Measurements from ENCODE around the gene RASAL2. TPM values are rescaled to one million over a fixed set of nuclear protein-coding genes. Genes with fewer than 3 reads are reported as not detected.
A peak's percentile ranks its signal among the peaks of the same experiment; 100 is the strongest.

RASAL2 gene
- total RNA-seq, 3 donors from 2014 or later (not counting 1 experiment from before 2014, with no cell fraction given) = 0.16 to 0.23 TPM; not detected in 1

GRCh38 chr1:178458203-178458602 lies 364.3 kb downstream of the RASAL2 start:
- 92% methylated on average over 12 of the region's 12 CpGs for WGBS (ENCODE audit: insufficient coverage)
- DNase-seq = no peak
- H3K9me3 Mint-ChIP-seq = no peaks in the 10 kb centered on the region
- TF ChIP-seq, protein P1, sequence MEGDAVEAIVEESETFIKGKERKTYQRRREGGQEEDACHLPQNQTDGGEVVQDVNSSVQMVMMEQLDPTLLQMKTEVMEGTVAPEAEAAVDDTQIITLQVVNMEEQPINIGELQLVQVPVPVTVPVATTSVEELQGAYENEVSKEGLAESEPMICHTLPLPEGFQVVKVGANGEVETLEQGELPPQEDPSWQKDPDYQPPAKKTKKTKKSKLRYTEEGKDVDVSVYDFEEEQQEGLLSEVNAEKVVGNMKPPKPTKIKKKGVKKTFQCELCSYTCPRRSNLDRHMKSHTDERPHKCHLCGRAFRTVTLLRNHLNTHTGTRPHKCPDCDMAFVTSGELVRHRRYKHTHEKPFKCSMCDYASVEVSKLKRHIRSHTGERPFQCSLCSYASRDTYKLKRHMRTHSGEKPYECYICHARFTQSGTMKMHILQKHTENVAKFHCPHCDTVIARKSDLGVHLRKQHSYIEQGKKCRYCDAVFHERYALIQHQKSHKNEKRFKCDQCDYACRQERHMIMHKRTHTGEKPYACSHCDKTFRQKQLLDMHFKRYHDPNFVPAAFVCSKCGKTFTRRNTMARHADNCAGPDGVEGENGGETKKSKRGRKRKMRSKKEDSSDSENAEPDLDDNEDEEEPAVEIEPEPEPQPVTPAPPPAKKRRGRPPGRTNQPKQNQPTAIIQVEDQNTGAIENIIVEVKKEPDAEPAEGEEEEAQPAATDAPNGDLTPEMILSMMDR (IDR thresholded peaks at IDR 0.05) = no peak
- no peaks in the 10 kb centered on the region for H3K27me3 Mint-ChIP-seq (ENCODE audit: low read depth in 2 of 2)
- H3K4me3 ChIP-seq (ENCODE audit: low read length) = no peak overlapping the region
- H3K27ac ChIP-seq (ENCODE audit: low read length) = no peak overlapping the region
- H3K27me3 ChIP-seq (ENCODE audit: control insufficient read depth, insufficient read depth, low read length) = no peaks in the 10 kb centered on the region
- no peaks in the 10 kb centered on the region for H3K9me3 ChIP-seq (ENCODE audit: control insufficient read depth, insufficient read depth, low read length)
- H3K4me1 Mint-ChIP-seq = no peaks in the 10 kb centered on the region
- no peaks in the 10 kb centered on the region for H3K36me3 Mint-ChIP-seq
- ATAC-seq = peak in 1 of 3 donors; percentile 27
- intact Hi-C loops (cut with micrococcal nuclease) = no loop called here
- no peaks in the 10 kb centered on the region for H3K36me3 ChIP-seq (ENCODE audit: control insufficient read depth, insufficient read depth, low read length)
- no peaks in the 10 kb centered on the region for H3K4me1 ChIP-seq (ENCODE audit: control insufficient read depth, insufficient read depth, low read length)
- H3K4me3 Mint-ChIP-seq = no peak overlapping the region
- H3K27ac Mint-ChIP-seq = no peak overlapping the region

DNA sequence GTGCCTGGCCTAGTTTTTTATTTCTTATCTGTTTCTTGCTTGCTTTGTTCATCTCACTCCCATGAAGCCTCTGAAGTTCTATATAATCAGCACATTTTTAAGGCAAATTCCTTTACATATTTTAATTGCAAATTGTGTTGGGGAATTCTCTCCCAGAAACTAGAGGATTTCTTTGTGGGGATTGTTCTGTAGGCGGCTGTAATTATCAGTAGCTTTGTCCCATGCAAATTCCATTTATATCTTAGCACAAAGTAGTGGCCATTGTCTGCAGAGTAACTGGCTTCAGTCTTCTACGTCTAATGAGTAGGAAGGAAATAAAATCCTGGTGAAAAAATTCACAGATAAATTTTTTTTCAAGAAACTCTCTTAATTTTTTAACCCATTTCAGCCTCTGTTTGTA lies 367.2 kb downstream of the RASAL2 start:
- 80% methylated on average over 1 of the region's 2 CpGs for WGBS (ENCODE audit: insufficient coverage)
- Histone ChIP-seq H3K36me3 (ENCODE audit: control insufficient read depth, insufficient read depth, low read length) (no peaks in the 10 kb centered on the region), H3K27ac (ENCODE audit: low read length) (no peak overlapping the region), H3K27me3 (ENCODE audit: control insufficient read depth, insufficient read depth, low read length) (no peaks in the 10 kb centered on the region), H3K9me3 (ENCODE audit: control insufficient read depth, insufficient read depth, low read length) (no peaks in the 10 kb centered on the region), H3K4me3 (ENCODE audit: low read length) (no peak overlapping the region), H3K4me1 (ENCODE audit: control insufficient read depth, insufficient read depth, low read length) (no peaks in the 10 kb centered on the region)
- Mint-ChIP-seq H3K4me3 (no peak overlapping the region), H3K36me3 (no peaks in the 10 kb centered on the region), H3K4me1 (no peaks in the 10 kb centered on the region), H3K9me3 (no peaks in the 10 kb centered on the region), H3K27ac (no peak overlapping the region), H3K27me3 (ENCODE audit: low read depth in 2 of 2) (peaks cover 2 to 7% of the 10 kb centered on the region in 2 donors)
- TF ChIP-seq, protein P1 (IDR thresholded peaks at IDR 0.05) = no peak
- DNase-seq (no peak), ATAC-seq (no peak)
- intact Hi-C loops (cut with micrococcal nuclease) = no loop called here

DNA sequence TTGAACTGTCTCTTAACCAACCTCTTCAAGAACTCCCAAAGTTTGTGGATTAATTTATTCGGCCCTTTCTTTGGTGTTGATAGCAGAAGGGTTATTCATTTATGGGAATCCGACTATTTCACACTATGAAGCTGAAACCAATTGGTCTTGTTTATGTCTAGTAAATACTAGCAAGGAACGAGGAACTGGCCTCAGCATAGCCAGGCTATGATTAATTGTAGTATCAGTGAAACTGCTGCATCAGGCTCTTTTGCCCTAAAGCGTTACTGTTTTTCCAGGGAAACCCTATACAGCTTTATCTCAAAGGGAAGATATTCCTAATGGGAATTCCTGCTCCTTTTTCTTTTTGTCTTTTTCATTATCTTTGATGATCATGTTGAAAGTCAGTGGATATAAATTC lies 367.8 kb downstream of the RASAL2 start:
- TF ChIP-seq, protein P1 (IDR thresholded peaks at IDR 0.05) = no peak
- 86% methylated on average over 4 of the region's 4 CpGs for WGBS (ENCODE audit: insufficient coverage)
- ATAC-seq (no peak), DNase-seq (no peak)
- Histone ChIP-seq H3K27me3 (ENCODE audit: control insufficient read depth, insufficient read depth, low read length) (no peaks in the 10 kb centered on the region), H3K9me3 (ENCODE audit: control insufficient read depth, insufficient read depth, low read length) (no peaks in the 10 kb centered on the region), H3K4me3 (ENCODE audit: low read length) (no peak overlapping the region), H3K36me3 (ENCODE audit: control insufficient read depth, insufficient read depth, low read length) (no peaks in the 10 kb centered on the region), H3K27ac (ENCODE audit: low read length) (no peak overlapping the region), H3K4me1 (ENCODE audit: control insufficient read depth, insufficient read depth, low read length) (no peaks in the 10 kb centered on the region)
- intact Hi-C loops (cut with micrococcal nuclease) = no loop called here
- no peak overlapping the region for H3K27ac Mint-ChIP-seq
- H3K4me1 Mint-ChIP-seq = no peaks in the 10 kb centered on the region
- no peaks in the 10 kb centered on the region for H3K36me3 Mint-ChIP-seq
- H3K27me3 Mint-ChIP-seq (ENCODE audit: low read depth in 2 of 2) = peaks cover 2 to 9% of the 10 kb centered on the region in 2 donors
- no peaks in the 10 kb centered on the region for H3K9me3 Mint-ChIP-seq
- no peak overlapping the region for H3K4me3 Mint-ChIP-seq

DNA sequence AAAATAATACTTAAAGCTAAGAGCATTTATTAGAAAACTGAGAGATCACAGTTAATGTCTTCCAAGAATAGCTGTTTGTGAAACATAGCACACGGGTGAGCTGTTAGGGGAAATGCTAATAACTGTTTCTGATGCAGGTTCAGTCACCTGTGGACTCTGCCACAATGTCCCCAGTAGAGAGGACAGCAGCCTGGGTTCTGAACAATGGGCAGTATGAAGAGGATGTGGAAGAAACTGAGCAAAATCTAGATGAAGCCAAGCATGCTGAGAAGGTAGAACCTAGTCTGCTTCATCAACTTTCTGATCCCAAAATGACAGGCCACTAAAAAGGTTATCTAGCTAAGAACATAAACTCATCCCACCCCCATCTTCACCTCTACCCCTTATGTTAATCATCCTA lies 370.2 kb downstream of the RASAL2 start:
- Mint-ChIP-seq H3K27ac (no peak overlapping the region), H3K9me3 (no peaks in the 10 kb centered on the region), H3K4me1 (no peaks in the 10 kb centered on the region), H3K27me3 (ENCODE audit: low read depth in 2 of 2) (peaks cover 2 to 17% of the 10 kb centered on the region in 2 donors), H3K36me3 (no peaks in the 10 kb centered on the region), H3K4me3 (no peak overlapping the region)
- intact Hi-C loops (cut with micrococcal nuclease) = no loop called here
- Histone ChIP-seq H3K27me3 (ENCODE audit: control insufficient read depth, insufficient read depth, low read length) (no peaks in the 10 kb centered on the region), H3K27ac (ENCODE audit: low read length) (no peak overlapping the region), H3K4me3 (ENCODE audit: low read length) (no peak overlapping the region), H3K9me3 (ENCODE audit: control insufficient read depth, insufficient read depth, low read length) (no peaks in the 10 kb centered on the region), H3K36me3 (ENCODE audit: control insufficient read depth, insufficient read depth, low read length) (no peaks in the 10 kb centered on the region), H3K4me1 (ENCODE audit: control insufficient read depth, insufficient read depth, low read length) (no peaks in the 10 kb centered on the region)
- ATAC-seq (no peak), DNase-seq (no peak)
- 94% methylated on average over 1 of the region's 1 CpG for WGBS (ENCODE audit: insufficient coverage)
- TF ChIP-seq, protein P1 (IDR thresholded peaks at IDR 0.05) = no peak

Measured in natural killer cell (primary cell).